Central memory CD8-positive, alpha-beta T cell (primary cell): ENCODE results near the gene HS3ST3A1.
"Not testable (repeated sequence)": the region's sequence is repeated elsewhere in the genome, so short reads cannot be mapped to it uniquely, and the experiment has no call there.

Experiments
- ATAC-seq: fragments of 150-1000 bp; cut with Tn5 transposase; replicated peaks from 2 replicates; pipeline ENCODE4 v1.10.0; 2022; ENCODE audit warnings: mild to moderate bottlenecking, moderate FRiP score, moderate number of reproducible peaks; ENCODE audit not compliant: poor library complexity, severe bottlenecking; ENCODE audit errors: extremely low read depth
- DNase-seq, 2 donors: peaks; one replicate each; pipeline ENCODE4 v3.0.0; 2021; ENCODE audit warnings: low spot score in 2 of 2
- H3K27ac Mint-ChIP-seq: one replicate; pipeline ENCODE4 v1.8.0; 2022; ENCODE audit warnings: low read depth, mild to moderate bottlenecking, moderate library complexity, mixed read lengths
- H3K27me3 Mint-ChIP-seq: one replicate; pipeline ENCODE4 v1.8.0; 2022; ENCODE audit warnings: mixed read lengths
- H3K36me3 Mint-ChIP-seq: one replicate; pipeline ENCODE4 v1.8.0; 2022; ENCODE audit warnings: mild to moderate bottlenecking, moderate library complexity, mixed read lengths; ENCODE audit not compliant: insufficient read depth
- H3K4me1 Mint-ChIP-seq: one replicate; pipeline ENCODE4 v1.8.0; 2022; ENCODE audit warnings: mixed read lengths
- H3K4me3 Mint-ChIP-seq: one replicate; pipeline ENCODE4 v1.8.0; 2022; ENCODE audit warnings: mild to moderate bottlenecking, moderate library complexity, mixed read lengths
- H3K9me3 Mint-ChIP-seq: one replicate; pipeline ENCODE4 v1.8.0; 2022; ENCODE audit warnings: mixed read lengths

The HS3ST3A1 gene

DNA sequence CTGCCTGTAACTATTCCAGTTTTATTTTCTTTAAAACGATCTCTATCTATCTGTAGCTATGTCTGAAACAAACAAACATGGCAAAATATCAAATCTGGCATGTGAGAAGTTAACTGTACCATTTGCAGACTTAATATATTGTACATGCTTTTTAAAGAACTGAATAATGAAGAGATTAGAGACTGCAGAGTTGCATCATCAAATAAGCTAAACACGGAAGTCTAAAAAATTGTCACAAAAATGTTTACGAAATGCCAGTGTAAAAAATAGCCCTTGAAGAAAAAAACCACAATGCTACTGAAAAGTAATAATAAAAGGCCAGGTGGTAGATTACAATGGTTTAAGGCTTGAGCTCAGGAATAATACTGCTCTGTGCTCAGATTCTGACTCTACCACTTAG, 43.1 kb downstream of the HS3ST3A1 start:
- Mint-ChIP-seq H3K36me3 (no peaks in the 10 kb centered on the region), H3K4me1 (no peaks in the 10 kb centered on the region), H3K9me3 (no peaks in the 10 kb centered on the region), H3K27ac (no peak overlapping the region), H3K27me3 (peaks cover 28% of the 10 kb centered on the region), H3K4me3 (no peak overlapping the region)
- ATAC-seq (no peak), DNase-seq (no peak)

- Mint-ChIP-seq H3K27me3 (peaks cover 40% of the 10 kb centered on the region), H3K4me3 (no peak overlapping the region), H3K9me3 (no peaks in the 10 kb centered on the region), H3K27ac (no peak overlapping the region), H3K4me1 (no peaks in the 10 kb centered on the region), H3K36me3 (no peaks in the 10 kb centered on the region)
- DNase-seq (no peak), ATAC-seq (no peak)
These were observed 44.7 kb downstream of the HS3ST3A1 start for GRCh38 chr17:13557077-13557476.

DNA sequence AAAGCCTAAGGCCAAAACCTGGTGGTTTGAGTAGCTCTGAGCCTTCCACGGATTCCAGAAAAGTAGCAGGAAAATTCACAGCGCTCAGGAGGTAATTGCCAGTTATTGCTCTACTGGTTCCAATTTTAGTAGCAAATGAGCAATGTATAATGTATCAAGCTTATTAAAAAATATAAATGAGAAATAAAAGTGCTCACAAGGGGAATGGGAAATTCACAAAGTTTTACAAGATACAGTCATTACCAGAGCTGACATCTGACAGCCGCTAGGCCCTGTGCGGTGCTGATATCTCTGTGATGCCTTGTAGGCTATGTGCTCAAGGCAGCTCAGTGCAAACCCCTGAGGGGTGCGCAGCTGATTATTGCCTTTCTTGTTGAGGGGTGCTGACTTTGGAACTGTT, 47.5 kb downstream of the HS3ST3A1 start:
- H3K27ac Mint-ChIP-seq: no peak overlapping the region
- H3K4me1 Mint-ChIP-seq: no peaks in the 10 kb centered on the region
- no peak overlapping the region for H3K4me3 Mint-ChIP-seq
- ATAC-seq (no peak), DNase-seq (no peak)
- no peaks in the 10 kb centered on the region for H3K9me3 Mint-ChIP-seq
- H3K27me3 Mint-ChIP-seq: peaks cover 64% of the 10 kb centered on the region
- H3K36me3 Mint-ChIP-seq: no peaks in the 10 kb centered on the region

GRCh38 chr17:13550291-13550690, 51.4 kb downstream of the HS3ST3A1 start:
- no peak overlapping the region for H3K27ac Mint-ChIP-seq
- DNase-seq: no peak
- H3K36me3 Mint-ChIP-seq: no peaks in the 10 kb centered on the region

GRCh38 chr17:13548576-13548975, 53.2 kb downstream of the HS3ST3A1 start:
- peaks cover 40% of the 10 kb centered on the region for H3K27me3 Mint-ChIP-seq
- not testable (repeated sequence) for H3K9me3 Mint-ChIP-seq, H3K27ac Mint-ChIP-seq, DNase-seq, H3K4me1 Mint-ChIP-seq, H3K36me3 Mint-ChIP-seq, H3K4me3 Mint-ChIP-seq, ATAC-seq

More at GRCh38 chr17:13550291-13550690, 51.4 kb downstream of the HS3ST3A1 start:
- ATAC-seq: no peak
- peaks cover 55% of the 10 kb centered on the region for H3K27me3 Mint-ChIP-seq
- no peaks in the 10 kb centered on the region for H3K9me3 Mint-ChIP-seq
- H3K4me3 Mint-ChIP-seq: no peak overlapping the region
- no peaks in the 10 kb centered on the region for H3K4me1 Mint-ChIP-seq

DNA sequence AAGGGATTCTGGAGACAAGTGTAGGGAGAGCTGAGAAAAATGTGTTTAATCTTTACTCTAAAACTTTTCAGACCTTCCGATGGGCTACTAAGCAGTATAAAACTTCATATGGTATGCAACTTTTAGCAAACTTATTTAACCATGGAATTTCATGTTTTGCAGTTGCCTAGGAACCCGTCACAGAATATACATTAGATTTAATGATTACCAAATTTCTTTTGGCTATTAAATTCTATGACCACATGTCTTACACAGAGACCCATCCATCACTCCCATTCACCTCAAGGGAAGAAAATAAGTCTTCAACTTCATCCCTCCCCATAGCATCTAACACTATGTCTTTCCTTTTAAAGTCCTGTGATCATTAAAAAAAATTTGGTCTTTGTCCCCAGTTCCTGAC, 54.9 kb downstream of the HS3ST3A1 start:
- ATAC-seq (no peak), DNase-seq (no peak)
- no peak overlapping the region for H3K4me3 Mint-ChIP-seq
- no peaks in the 10 kb centered on the region for H3K36me3 Mint-ChIP-seq
- no peaks in the 10 kb centered on the region for H3K4me1 Mint-ChIP-seq
- H3K27me3 Mint-ChIP-seq: peaks cover 37% of the 10 kb centered on the region
- H3K9me3 Mint-ChIP-seq: no peaks in the 10 kb centered on the region
- no peak overlapping the region for H3K27ac Mint-ChIP-seq

DNA sequence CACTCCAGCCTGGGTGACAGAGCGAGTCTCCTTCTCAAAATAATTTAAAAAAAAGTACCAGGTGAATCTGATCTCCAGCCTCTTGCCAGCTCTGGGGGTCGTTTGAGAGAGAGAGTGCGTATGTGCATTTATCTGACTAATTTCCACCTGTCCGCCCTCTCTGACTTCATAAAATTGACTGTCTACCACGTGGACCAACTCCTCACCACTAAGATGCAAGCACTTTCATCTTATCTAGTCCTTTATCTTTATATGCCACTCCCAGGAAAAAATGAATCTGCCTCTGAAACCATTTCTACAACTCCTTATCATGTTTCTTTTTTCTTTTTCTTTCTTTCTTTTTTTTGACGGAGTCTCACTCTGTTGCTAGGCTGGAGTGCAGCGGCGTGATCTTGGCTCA, 55.8 kb downstream of the HS3ST3A1 start:
- DNase-seq (no peak), ATAC-seq (no peak)
- peaks cover 41% of the 10 kb centered on the region for H3K27me3 Mint-ChIP-seq
- no peaks in the 10 kb centered on the region for H3K36me3 Mint-ChIP-seq
- no peak overlapping the region for H3K4me3 Mint-ChIP-seq
- no peak overlapping the region for H3K27ac Mint-ChIP-seq
- no peaks in the 10 kb centered on the region for H3K9me3 Mint-ChIP-seq
- H3K4me1 Mint-ChIP-seq: no peaks in the 10 kb centered on the region

DNA sequence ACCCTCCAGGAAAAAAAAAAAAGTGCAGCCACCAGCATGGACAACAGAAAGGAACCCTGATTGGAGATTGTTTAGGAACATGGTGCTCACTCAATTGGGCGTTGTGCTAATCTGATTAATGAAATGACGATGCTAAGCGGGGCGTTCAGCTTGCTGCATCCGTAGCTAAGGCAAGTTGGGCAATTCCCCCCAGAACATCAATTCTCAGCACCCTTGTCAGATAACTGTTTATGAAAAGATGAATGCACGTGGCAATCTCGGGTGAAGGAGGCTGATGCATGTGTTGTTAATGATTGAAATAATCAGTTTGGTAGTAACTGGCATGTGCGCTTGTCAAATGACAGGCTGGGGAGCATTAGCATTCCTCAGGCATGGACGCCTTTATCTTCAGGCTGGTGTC, 57.0 kb downstream of the HS3ST3A1 start:
- Mint-ChIP-seq H3K27me3 (peaks cover 34% of the 10 kb centered on the region), H3K27ac (no peak overlapping the region), H3K9me3 (no peaks in the 10 kb centered on the region), H3K4me1 (no peaks in the 10 kb centered on the region), H3K4me3 (no peak overlapping the region), H3K36me3 (no peaks in the 10 kb centered on the region)
- DNase-seq: no peak
- ATAC-seq: no peak

- H3K4me3 Mint-ChIP-seq: no peak overlapping the region
- H3K4me1 Mint-ChIP-seq: no peaks in the 10 kb centered on the region
These were observed 57.4 kb downstream of the HS3ST3A1 start for GRCh38 chr17:13544292-13544691.

GRCh38 chr17:13542636-13543035, 59.1 kb downstream of the HS3ST3A1 start:
- H3K27me3 Mint-ChIP-seq: peaks cover 25% of the 10 kb centered on the region
- no peaks in the 10 kb centered on the region for H3K36me3 Mint-ChIP-seq
- DNase-seq (no peak), ATAC-seq (no peak)
- no peaks in the 10 kb centered on the region for H3K9me3 Mint-ChIP-seq
- no peak overlapping the region for H3K27ac Mint-ChIP-seq
- no peak overlapping the region for H3K4me3 Mint-ChIP-seq
- H3K4me1 Mint-ChIP-seq: no peaks in the 10 kb centered on the region

More at GRCh38 chr17:13544292-13544691, 57.4 kb downstream of the HS3ST3A1 start:
- Mint-ChIP-seq H3K36me3 (no peaks in the 10 kb centered on the region), H3K27ac (no peak overlapping the region), H3K27me3 (peaks cover 30% of the 10 kb centered on the region), H3K9me3 (no peaks in the 10 kb centered on the region)
- DNase-seq (no peak), ATAC-seq (no peak)

GRCh38 chr17:13541032-13541480, 60.7 kb downstream of the HS3ST3A1 start:
- Mint-ChIP-seq H3K4me1 (no peaks in the 10 kb centered on the region), H3K27me3 (peaks cover 25% of the 10 kb centered on the region), H3K27ac (no peak overlapping the region), H3K9me3 (no peaks in the 10 kb centered on the region), H3K36me3 (no peaks in the 10 kb centered on the region), H3K4me3 (no peak overlapping the region)
- ATAC-seq (no peak), DNase-seq (no peak)

DNA sequence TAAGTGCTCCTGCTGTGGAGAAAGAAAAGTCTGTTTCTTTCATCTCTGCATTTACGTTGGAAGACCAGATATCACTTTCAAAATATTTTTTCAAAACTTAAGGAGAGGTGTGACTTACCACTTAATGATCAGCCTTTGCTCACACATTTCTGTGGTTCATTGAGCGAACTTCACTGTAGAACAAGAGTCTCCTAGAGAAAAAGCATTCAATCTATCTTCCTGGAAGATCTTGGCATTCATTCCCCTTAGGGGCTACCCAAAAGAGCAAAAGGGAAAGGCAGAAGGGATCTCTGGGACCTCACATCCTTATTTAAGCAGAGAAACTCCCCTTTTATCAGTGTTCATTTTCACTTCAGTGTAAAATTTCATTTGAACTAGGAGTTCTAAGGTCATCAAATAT, 61.2 kb downstream of the HS3ST3A1 start:
- Mint-ChIP-seq H3K4me3 (no peak overlapping the region), H3K4me1 (no peaks in the 10 kb centered on the region), H3K27me3 (peaks cover 25% of the 10 kb centered on the region), H3K36me3 (no peaks in the 10 kb centered on the region), H3K9me3 (no peaks in the 10 kb centered on the region), H3K27ac (no peak overlapping the region)
- DNase-seq (no peak), ATAC-seq (no peak)

DNA sequence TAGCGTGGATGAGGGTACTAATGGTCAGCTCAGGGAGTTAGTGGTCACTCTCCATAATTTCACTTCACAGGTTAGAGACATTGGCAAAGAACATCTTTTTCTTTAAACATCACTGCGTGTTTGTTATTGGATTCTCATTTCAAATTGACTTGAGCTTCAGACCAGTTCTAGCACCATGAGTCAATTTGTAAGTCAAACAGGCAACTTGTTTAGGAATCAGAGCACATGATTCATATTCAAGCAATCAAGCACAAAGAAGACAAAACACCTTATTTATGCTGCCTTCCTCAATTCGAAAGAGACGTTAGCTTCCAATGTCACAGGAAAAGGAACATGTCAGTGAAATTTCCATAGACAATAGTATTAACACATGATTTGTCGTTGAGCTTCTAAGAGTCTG, 62.3 kb downstream of the HS3ST3A1 start:
- H3K27me3 Mint-ChIP-seq: peaks cover 25% of the 10 kb centered on the region
- no peak for DNase-seq
- no peak for ATAC-seq
- no peaks in the 10 kb centered on the region for H3K9me3 Mint-ChIP-seq
- no peak overlapping the region for H3K27ac Mint-ChIP-seq
- no peaks in the 10 kb centered on the region for H3K36me3 Mint-ChIP-seq
- no peak overlapping the region for H3K4me3 Mint-ChIP-seq
- H3K4me1 Mint-ChIP-seq: no peaks in the 10 kb centered on the region
